MM.1S (cell line): ENCODE measurements around the gene NUBP2.

ENCODE experiments used
- EZH2 ChIP-seq: fragments of 300-600 bp; sonication (generic); optimal IDR thresholded peaks from 2 replicates; pipeline ENCODE3; 2017; ENCODE audit warnings: low read depth, mild to moderate bottlenecking, antibody characterized with exemption, low read length, mixed read lengths
- EZH2phosphoT487 ChIP-seq: fragments of 300-600 bp; sonication (generic); IDR thresholded peaks from 2 replicates; pipeline ENCODE4 v1.6.1; 2018; ENCODE audit warnings: antibody characterized with exemption, low read length
- TF ChIP-seq, protein P1 (sequence below): fragments of 300-600 bp; sonication (generic); IDR thresholded peaks from 2 replicates; pipeline ENCODE4 v1.5.1; 2016; ENCODE audit warnings: antibody characterized with exemption, low read length, mixed read lengths

DNA sequence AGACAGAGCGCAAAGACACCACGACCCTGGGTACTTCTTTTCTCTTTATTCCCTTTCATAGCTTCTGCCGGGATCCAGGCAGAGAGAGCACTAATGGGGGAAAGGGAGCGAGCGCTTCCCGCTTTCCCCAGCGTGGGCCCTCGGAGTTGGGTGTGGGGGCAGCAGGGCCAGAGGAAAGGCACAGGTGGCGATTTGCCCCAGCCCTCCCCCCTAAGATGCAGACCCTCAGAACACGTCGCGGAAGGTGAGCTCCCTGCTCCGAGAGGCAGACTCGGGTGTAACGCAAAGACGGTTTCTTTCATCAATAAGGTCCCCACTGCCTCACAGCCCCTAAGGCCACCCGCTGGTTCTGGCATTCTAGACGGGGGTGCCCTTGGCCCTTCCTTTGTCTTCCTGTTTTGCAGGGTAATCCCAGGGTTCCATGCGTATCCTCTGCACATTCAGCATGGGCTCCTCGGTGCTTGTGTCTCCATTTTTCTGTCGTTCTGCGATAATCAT lies 10.8 kb upstream of the NUBP2 start:
- TF ChIP-seq, protein P1, sequence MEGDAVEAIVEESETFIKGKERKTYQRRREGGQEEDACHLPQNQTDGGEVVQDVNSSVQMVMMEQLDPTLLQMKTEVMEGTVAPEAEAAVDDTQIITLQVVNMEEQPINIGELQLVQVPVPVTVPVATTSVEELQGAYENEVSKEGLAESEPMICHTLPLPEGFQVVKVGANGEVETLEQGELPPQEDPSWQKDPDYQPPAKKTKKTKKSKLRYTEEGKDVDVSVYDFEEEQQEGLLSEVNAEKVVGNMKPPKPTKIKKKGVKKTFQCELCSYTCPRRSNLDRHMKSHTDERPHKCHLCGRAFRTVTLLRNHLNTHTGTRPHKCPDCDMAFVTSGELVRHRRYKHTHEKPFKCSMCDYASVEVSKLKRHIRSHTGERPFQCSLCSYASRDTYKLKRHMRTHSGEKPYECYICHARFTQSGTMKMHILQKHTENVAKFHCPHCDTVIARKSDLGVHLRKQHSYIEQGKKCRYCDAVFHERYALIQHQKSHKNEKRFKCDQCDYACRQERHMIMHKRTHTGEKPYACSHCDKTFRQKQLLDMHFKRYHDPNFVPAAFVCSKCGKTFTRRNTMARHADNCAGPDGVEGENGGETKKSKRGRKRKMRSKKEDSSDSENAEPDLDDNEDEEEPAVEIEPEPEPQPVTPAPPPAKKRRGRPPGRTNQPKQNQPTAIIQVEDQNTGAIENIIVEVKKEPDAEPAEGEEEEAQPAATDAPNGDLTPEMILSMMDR = no peak
- TF ChIP-seq EZH2 (no peak), EZH2phosphoT487 (no peak)
